ENCODE results near the gene PRDM1.

- TF ChIP-seq CTCF (IDR thresholded peaks at IDR 0.05 in 8 of 11, conservative IDR thresholded peaks at IDR 0.05 in 3 of 11), result no peak
- TF ChIP-seq POLR2A (IDR thresholded peaks at IDR 0.05), result no peak
Observed at GRCh38 chr6:106145741-106146227, 59.6 kb downstream of the PRDM1 start.
